Erythroblast (primary cell): Measurements from ENCODE around the gene RNF11.

Experiments used
- GATA1 ChIP-seq: IDR thresholded peaks from 2 replicates; pipeline ENCODE4 v1.6.1; 2011; ENCODE audit warnings: low read depth, mild to moderate bottlenecking, control low read depth, low read length, moderate library complexity
- POLR2A ChIP-seq: IDR thresholded peaks from 2 replicates; pipeline ENCODE4 v1.6.1; 2011; ENCODE audit warnings: mild to moderate bottlenecking, low read length

GRCh38 chr1:51296383-51297357 lies 60.6 kb downstream of the RNF11 start:
- TF ChIP-seq POLR2A (no peak), GATA1 (no peak)
